Fibroblast of lung (primary cell): Measurements from ENCODE around the gene PFDN1. TPM values are rescaled to one million over a fixed set of nuclear protein-coding genes. Genes with fewer than 3 reads are reported as not detected.

Source experiments
- DNase-seq, 2 donors: peaks; one replicate each; pipeline versions ENCODE4 v3.0.0 to v3.0.0-alpha.2; 2010; ENCODE audit warnings: low read depth in 2 of 2
- H2AFZ ChIP-seq: 2 replicates; pipeline ENCODE4 v1.5.1; 2012; ENCODE audit warnings: low read length, control low read depth, inconsistent platforms
- H3K27ac ChIP-seq: 2 replicates; pipeline ENCODE4 v1.5.1; 2011; ENCODE audit warnings: low read length, control low read depth; ENCODE audit not compliant: insufficient read depth
- H3K27me3 ChIP-seq: 2 replicates; pipeline ENCODE4 v1.5.1; 2011; ENCODE audit warnings: mild to moderate bottlenecking, low read length; ENCODE audit not compliant: control insufficient read depth, insufficient read depth
- H3K36me3 ChIP-seq: 2 replicates; pipeline ENCODE4 v1.5.1; 2011; ENCODE audit warnings: low read length; ENCODE audit not compliant: control insufficient read depth, insufficient read depth
- H3K4me1 ChIP-seq: 2 replicates; pipeline ENCODE4 v1.5.1; 2011; ENCODE audit warnings: low read length; ENCODE audit not compliant: control insufficient read depth, insufficient read depth; ENCODE audit errors: extremely low read depth
- H3K4me2 ChIP-seq: 2 replicates; pipeline ENCODE4 v1.5.1; 2011; ENCODE audit warnings: low read length, control low read depth; ENCODE audit not compliant: insufficient read depth; ENCODE audit errors: extremely low read depth
- H3K4me3 ChIP-seq, 4 experiments: fragments of 200-600 bp in 1 of 4; sonication (generic) in 1 of 4; replicated peaks in 1 of 4; 2 replicates each; pipeline ENCODE4 v1.5.1; 2011 to 2016; ENCODE audit warnings: low read length in 4 of 4, low read depth in 3 of 4, mild to moderate bottlenecking in 3 of 4, control low read depth in 2 of 4, inconsistent platforms in 1 of 4, mixed read lengths in 1 of 4; ENCODE audit not compliant: insufficient read depth in 1 of 4; ENCODE audit errors: control extremely low read depth in 1 of 4
- H3K79me2 ChIP-seq: 2 replicates; pipeline ENCODE4 v1.5.1; 2012; ENCODE audit warnings: mild to moderate bottlenecking, low read length, inconsistent platforms; ENCODE audit not compliant: control insufficient read depth, insufficient read depth
- H3K9ac ChIP-seq: 2 replicates; pipeline ENCODE4 v1.5.1; 2011; ENCODE audit warnings: mild to moderate bottlenecking, low read length, control low read depth; ENCODE audit not compliant: insufficient read depth
- H3K9me3 ChIP-seq: 2 replicates; pipeline ENCODE4 v1.5.1; 2012; ENCODE audit warnings: low read depth, low read length; ENCODE audit not compliant: control insufficient read depth, insufficient read depth
- H4K20me1 ChIP-seq: 2 replicates; pipeline ENCODE4 v1.5.1; 2011; ENCODE audit warnings: low read length; ENCODE audit not compliant: control insufficient read depth, insufficient read depth; ENCODE audit errors: extremely low read depth
- EZH2 ChIP-seq: IDR thresholded peaks from 2 replicates; pipeline ENCODE4 v1.5.1; 2012; ENCODE audit warnings: low read length, control low read depth, mild to moderate bottlenecking; ENCODE audit errors: missing control alignments
- polyA plus RNA-seq, 2 donors: library from polyadenylated mRNA; depleted of rRNA in 1 of 2; stranded (reverse) in 1 of 2; unstranded in 1 of 2; fragments of >200 nt; gene quantifications; 2 replicates each; pipeline ENCODE4 v1.2.1, GENCODE V29; 2011 to 2012; ENCODE audit warnings: missing spikeins in 1 of 2
- total RNA-seq: library from RNA; depleted of rRNA; stranded (reverse); fragments of >200 nt; gene quantifications from 2 replicates; pipeline ENCODE4 v1.2.1, GENCODE V29; 2014
- TF ChIP-seq, protein P1 (sequence below), 2 donors: IDR thresholded peaks in 1 of 2; conservative IDR thresholded peaks in 1 of 2; 1 replicate in 1 of 2; 2 replicates in 1 of 2; pipeline ENCODE4 v1.5.1; 2011 to 2012; ENCODE audit warnings: low read length in 2 of 2, control low read depth in 1 of 2, inconsistent platforms in 1 of 2, low read depth in 1 of 2, mild to moderate bottlenecking in 1 of 2

PFDN1 gene
- total and polyA plus RNA-seq, 2 donors (not counting 1 experiment from before 2014, with no cell fraction given), result 35.5 to 140 TPM

DNA sequence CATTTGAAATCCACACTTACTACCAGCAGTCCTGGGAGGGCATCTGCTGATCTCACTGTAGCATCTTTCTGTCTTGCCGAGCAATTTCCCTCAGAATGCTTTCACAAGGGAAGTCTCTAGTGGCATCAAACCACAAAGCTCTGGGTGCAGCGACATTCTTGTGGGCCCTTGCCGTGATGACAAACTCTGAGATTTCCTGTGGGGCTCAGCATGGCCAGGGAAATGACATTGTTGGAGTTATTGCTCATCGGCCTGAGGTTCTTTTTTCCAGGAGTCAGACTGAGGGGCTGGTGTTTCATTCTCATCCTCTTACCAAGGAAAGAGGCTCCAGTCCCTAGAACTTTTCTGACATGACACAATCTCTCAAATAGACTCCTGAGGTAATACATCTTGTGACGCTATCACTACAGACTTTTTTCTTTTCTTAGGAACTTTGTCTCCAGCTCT, 51.4 kb downstream of the PFDN1 start:
- Histone ChIP-seq H3K36me3 (no peaks in the 10 kb centered on the region), H4K20me1 (no peaks in the 10 kb centered on the region), H3K4me3 (no peak overlapping the region), H3K27ac (peak overlapping the region; percentile 68), H3K9ac (no peak overlapping the region), H3K4me2 (peak overlapping the region; percentile 51), H2AFZ (no peak overlapping the region), H3K27me3 (no peaks in the 10 kb centered on the region), H3K9me3 (no peaks in the 10 kb centered on the region), H3K79me2 (peaks cover 19% of the 10 kb centered on the region), H3K4me1 (peaks cover 25% of the 10 kb centered on the region)
- DNase-seq, result peak; percentile 44 to 97
- no peak for TF ChIP-seq EZH2
- TF ChIP-seq, protein P1, sequence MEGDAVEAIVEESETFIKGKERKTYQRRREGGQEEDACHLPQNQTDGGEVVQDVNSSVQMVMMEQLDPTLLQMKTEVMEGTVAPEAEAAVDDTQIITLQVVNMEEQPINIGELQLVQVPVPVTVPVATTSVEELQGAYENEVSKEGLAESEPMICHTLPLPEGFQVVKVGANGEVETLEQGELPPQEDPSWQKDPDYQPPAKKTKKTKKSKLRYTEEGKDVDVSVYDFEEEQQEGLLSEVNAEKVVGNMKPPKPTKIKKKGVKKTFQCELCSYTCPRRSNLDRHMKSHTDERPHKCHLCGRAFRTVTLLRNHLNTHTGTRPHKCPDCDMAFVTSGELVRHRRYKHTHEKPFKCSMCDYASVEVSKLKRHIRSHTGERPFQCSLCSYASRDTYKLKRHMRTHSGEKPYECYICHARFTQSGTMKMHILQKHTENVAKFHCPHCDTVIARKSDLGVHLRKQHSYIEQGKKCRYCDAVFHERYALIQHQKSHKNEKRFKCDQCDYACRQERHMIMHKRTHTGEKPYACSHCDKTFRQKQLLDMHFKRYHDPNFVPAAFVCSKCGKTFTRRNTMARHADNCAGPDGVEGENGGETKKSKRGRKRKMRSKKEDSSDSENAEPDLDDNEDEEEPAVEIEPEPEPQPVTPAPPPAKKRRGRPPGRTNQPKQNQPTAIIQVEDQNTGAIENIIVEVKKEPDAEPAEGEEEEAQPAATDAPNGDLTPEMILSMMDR (conservative IDR thresholded peaks at IDR 0.05 in 1 of 2, IDR thresholded peaks at IDR 0.05 in 1 of 2; ENCODE audit: low read depth in 1 of 2, low read length in 2 of 2), result no peak

DNA sequence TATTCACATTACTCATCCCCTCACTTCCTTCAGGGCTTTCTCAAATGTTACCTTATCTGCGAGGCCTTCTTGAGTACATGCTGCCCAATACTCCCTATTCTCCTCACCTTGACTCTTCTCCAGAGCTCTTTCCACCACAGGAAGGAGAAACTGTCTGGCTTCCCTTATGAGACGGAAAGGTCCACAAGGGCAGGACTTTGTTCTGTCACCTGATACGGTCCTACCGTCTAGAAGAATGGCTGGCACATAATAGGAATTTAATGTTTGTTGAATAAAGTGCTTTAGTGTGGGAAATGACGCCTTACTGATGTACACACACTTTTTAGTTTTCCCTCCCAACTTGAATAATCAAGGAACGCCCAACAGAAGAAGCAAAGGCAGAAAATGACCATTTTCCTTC, 52.5 kb downstream of the PFDN1 start:
- H3K27me3 ChIP-seq, result no peaks in the 10 kb centered on the region
- no peak overlapping the region for H3K4me2 ChIP-seq
- no peaks in the 10 kb centered on the region for H3K36me3 ChIP-seq
- TF ChIP-seq EZH2, result no peak
- TF ChIP-seq, protein P1 (conservative IDR thresholded peaks at IDR 0.05 in 1 of 2, IDR thresholded peaks at IDR 0.05 in 1 of 2; ENCODE audit: low read depth in 1 of 2, low read length in 2 of 2), result no peak
- no peak overlapping the region for H3K27ac ChIP-seq
- H2AFZ ChIP-seq, result no peak overlapping the region
- no peak for DNase-seq
- H3K79me2 ChIP-seq, result peaks cover 15% of the 10 kb centered on the region
- peaks cover 33% of the 10 kb centered on the region for H3K4me1 ChIP-seq
- H3K9ac ChIP-seq, result no peak overlapping the region
- H4K20me1 ChIP-seq, result no peaks in the 10 kb centered on the region
- H3K4me3 ChIP-seq, result no peak overlapping the region
- H3K9me3 ChIP-seq, result no peaks in the 10 kb centered on the region

DNA sequence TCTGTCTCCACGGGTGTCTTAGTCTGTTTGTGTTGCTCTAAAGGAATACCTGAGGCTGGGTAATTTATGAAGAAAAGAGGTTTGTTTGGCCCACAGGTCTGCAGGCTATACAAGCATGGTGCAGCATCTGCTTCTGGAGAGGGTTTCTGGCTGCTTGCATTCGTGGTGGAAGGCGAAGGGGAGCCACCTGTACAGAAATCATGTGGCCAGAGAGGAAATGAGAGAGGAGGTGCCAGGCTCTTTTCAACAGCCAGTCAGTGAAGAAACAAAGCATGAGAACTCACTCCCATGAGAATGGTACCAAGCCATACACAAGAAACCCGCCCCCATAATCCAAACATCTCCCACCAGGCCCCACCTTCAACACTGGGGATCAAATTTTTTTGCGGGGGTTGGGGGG, 53.4 kb downstream of the PFDN1 start:
- Histone ChIP-seq H4K20me1 (no peaks in the 10 kb centered on the region), H3K36me3 (no peaks in the 10 kb centered on the region), H2AFZ (no peak overlapping the region), H3K4me3 (no peak overlapping the region), H3K27ac (no peak overlapping the region), H3K9ac (no peak overlapping the region), H3K79me2 (peaks cover 14% of the 10 kb centered on the region), H3K4me2 (no peak overlapping the region), H3K27me3 (no peaks in the 10 kb centered on the region), H3K4me1 (peaks cover 41% of the 10 kb centered on the region), H3K9me3 (no peaks in the 10 kb centered on the region)
- DNase-seq, result no peak
- TF ChIP-seq, protein P1 (conservative IDR thresholded peaks at IDR 0.05 in 1 of 2, IDR thresholded peaks at IDR 0.05 in 1 of 2; ENCODE audit: low read depth in 1 of 2, low read length in 2 of 2), result no peak
- no peak for TF ChIP-seq EZH2
